ENCODE results near the gene EXOSC7. TPM values are rescaled to one million over a fixed set of nuclear protein-coding genes. Genes with fewer than 3 reads are reported as not detected.

Gene EXOSC7
- total and polyA plus RNA-seq, 5 donors, result 22.7 to 37.5 (median 29.6) TPM

DNA sequence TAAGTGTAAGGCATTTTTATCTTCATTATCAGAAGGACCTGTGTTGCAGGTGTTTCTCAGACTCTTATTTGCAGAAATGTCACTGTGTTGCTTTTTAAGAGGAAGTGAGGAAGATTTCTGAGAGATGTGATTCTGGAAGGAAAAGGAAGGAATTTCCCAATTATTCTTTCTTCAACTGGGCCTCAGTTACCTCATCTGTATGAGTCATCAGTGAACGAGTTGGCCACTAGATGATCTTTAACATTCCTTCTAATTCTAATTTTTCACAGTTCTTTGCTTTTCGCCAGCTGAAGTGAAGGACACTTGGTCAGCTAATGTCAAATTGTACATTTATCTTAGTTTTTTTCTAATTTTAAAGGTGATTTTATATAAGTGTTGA is 79.0 kb downstream of the EXOSC7 start:
- Histone ChIP-seq H3K9me3 (ENCODE audit: control insufficient read depth, low read length) (no peaks in the 10 kb centered on the region), H3K4me3 (ENCODE audit: low read length) (no peak overlapping the region), H3K4me1 (ENCODE audit: control insufficient read depth, insufficient read depth, low read length) (peaks cover 3% of the 10 kb centered on the region), H3K27me3 (ENCODE audit: control insufficient read depth, insufficient read depth) (no peaks in the 10 kb centered on the region), H3K27ac (ENCODE audit: low read length) (no peak overlapping the region)
- no peak for ATAC-seq
- no peak for DNase-seq
- intact Hi-C loops (cut with DNase I), result no loop called here
- 50% methylated on average over 2 of the region's 2 CpGs for WGBS

GRCh38 chr3:45055411-45056143 is 79.5 kb downstream of the EXOSC7 start:
- Histone ChIP-seq H3K9me3 (ENCODE audit: control insufficient read depth, low read length) (no peaks in the 10 kb centered on the region), H3K27me3 (ENCODE audit: control insufficient read depth, insufficient read depth) (no peaks in the 10 kb centered on the region), H3K4me1 (ENCODE audit: control insufficient read depth, insufficient read depth, low read length) (peaks cover 3% of the 10 kb centered on the region), H3K4me3 (ENCODE audit: low read length) (no peak overlapping the region), H3K27ac (ENCODE audit: low read length) (no peak overlapping the region)
- intact Hi-C loops (cut with DNase I), result no loop called here
- peak in 1 of 2 donors; percentile 41 for ATAC-seq
- no peak for DNase-seq
- 72% methylated on average over 7 of the region's 7 CpGs for WGBS

- Histone ChIP-seq H3K27me3 (ENCODE audit: control insufficient read depth, insufficient read depth) (no peaks in the 10 kb centered on the region), H3K27ac (ENCODE audit: low read length) (peak overlapping the region; percentile 82), H3K9me3 (ENCODE audit: control insufficient read depth, low read length) (no peaks in the 10 kb centered on the region), H3K4me3 (ENCODE audit: low read length) (no peak overlapping the region), H3K4me1 (ENCODE audit: control insufficient read depth, insufficient read depth, low read length) (peaks cover 3% of the 10 kb centered on the region)
- DNase-seq, result no peak
- WGBS, result 62% methylated on average over 5 of the region's 5 CpGs
- peak; percentile 75 to 91 for ATAC-seq
- intact Hi-C loops (cut with DNase I), result no loop called here
Measured at GRCh38 chr3:45056608-45057301, 80.7 kb downstream of the EXOSC7 start.

DNA sequence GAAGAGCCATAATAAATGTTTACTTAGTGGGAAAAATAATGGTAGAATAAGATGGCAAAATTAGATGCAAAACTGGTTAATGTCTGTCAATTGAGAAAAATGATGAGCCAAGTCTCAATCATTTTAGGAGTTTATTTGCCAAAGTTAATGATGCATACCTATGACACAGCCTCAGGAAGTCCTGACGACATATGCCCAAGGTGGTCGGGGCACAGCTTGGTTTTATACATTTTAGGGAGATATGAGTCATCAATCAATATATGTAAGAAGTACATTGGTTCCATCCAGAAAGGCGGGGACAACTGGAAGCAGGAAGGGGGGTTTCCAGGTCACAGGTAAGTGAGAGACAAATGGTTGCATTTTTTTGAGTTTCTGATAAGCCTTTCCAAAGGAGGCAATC is 81.5 kb downstream of the EXOSC7 start:
- Histone ChIP-seq H3K9me3 (ENCODE audit: control insufficient read depth, low read length) (no peaks in the 10 kb centered on the region), H3K27me3 (ENCODE audit: control insufficient read depth, insufficient read depth) (no peaks in the 10 kb centered on the region), H3K27ac (ENCODE audit: low read length) (no peak overlapping the region), H3K4me3 (ENCODE audit: low read length) (no peak overlapping the region), H3K4me1 (ENCODE audit: control insufficient read depth, insufficient read depth, low read length) (peaks cover 3% of the 10 kb centered on the region)
- WGBS, result 90% methylated on average over 3 of the region's 3 CpGs
- ATAC-seq (no peak), DNase-seq (no peak)
- intact Hi-C loops (cut with DNase I), result no loop called here

DNA sequence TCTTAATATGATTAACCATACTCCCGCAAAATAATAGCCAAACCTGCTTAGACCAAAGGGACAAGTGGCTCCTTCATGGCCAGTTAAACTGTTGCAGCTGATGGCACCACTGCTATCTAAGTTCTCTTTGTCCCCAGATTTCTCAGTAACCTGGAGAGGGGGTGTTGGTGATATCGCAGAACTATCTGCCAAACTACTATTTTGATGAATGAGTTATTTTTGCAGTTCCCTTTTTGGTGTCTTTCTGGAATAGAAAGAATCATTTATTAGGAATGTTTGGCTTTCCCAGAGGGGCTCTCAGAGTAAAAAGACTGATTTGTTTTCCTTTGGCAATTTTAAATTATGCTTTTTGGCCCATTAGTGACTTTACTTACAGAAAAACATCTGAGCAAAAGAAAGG is 83.1 kb downstream of the EXOSC7 start:
- DNase-seq (no peak), ATAC-seq (no peak)
- WGBS, result 72% methylated on average over 2 of the region's 2 CpGs
- peaks cover 3% of the 10 kb centered on the region for H3K4me1 ChIP-seq (ENCODE audit: control insufficient read depth, insufficient read depth, low read length)
- no peaks in the 10 kb centered on the region for H3K9me3 ChIP-seq (ENCODE audit: control insufficient read depth, low read length)
- no peak overlapping the region for H3K27ac ChIP-seq (ENCODE audit: low read length)
- no peaks in the 10 kb centered on the region for H3K27me3 ChIP-seq (ENCODE audit: control insufficient read depth, insufficient read depth)
- intact Hi-C loops (cut with DNase I), result no loop called here
- no peak overlapping the region for H3K4me3 ChIP-seq (ENCODE audit: low read length)

GRCh38 chr3:45060165-45060892 is 84.3 kb downstream of the EXOSC7 start:
- 64% methylated on average over 4 of the region's 4 CpGs for WGBS
- Histone ChIP-seq H3K27ac (ENCODE audit: low read length) (no peak overlapping the region), H3K27me3 (ENCODE audit: control insufficient read depth, insufficient read depth) (no peaks in the 10 kb centered on the region), H3K4me3 (ENCODE audit: low read length) (no peak overlapping the region), H3K9me3 (ENCODE audit: control insufficient read depth, low read length) (no peaks in the 10 kb centered on the region), H3K4me1 (ENCODE audit: control insufficient read depth, insufficient read depth, low read length) (peaks cover 6% of the 10 kb centered on the region)
- DNase-seq (no peak), ATAC-seq (no peak)
- intact Hi-C loops (cut with DNase I), result no loop called here

Other genes starting within 250 kb of the EXOSC7 start
- gene ZNF501, start 246.6 kb upstream of the EXOSC7 start, total RNA-seq, result 1 to 10 TPM; 4.1 to 6.3 (median 5.7) TPM
- gene ZNF501, start 246.6 kb upstream of the EXOSC7 start, polyA plus RNA-seq, result 1.9 TPM
- gene KIAA1143, start 214.6 kb upstream of the EXOSC7 start, total RNA-seq, result 10 to 100 TPM; 26.9 to 31.6 (median 28.8) TPM
- 17.2 TPM for gene KIAA1143, start 214.6 kb upstream of the EXOSC7 start, polyA plus RNA-seq
- gene KIF15, start 214.4 kb upstream of the EXOSC7 start, total RNA-seq, result 1 to 10 TPM in 2 of 4 donors, under 1 TPM in 2; 0.25 to 1.3 (median 0.71) TPM
- 0.29 TPM for gene KIF15, start 214.4 kb upstream of the EXOSC7 start, polyA plus RNA-seq
- gene TMEM42, start 114.3 kb upstream of the EXOSC7 start, total RNA-seq, result 10 to 100 TPM in 3 of 4 donors, 1 to 10 TPM in 1; 8.4 to 12.7 (median 10.9) TPM
- 13.6 TPM for gene TMEM42, start 114.3 kb upstream of the EXOSC7 start, polyA plus RNA-seq
- not detected for gene TGM4, start 101.6 kb upstream of the EXOSC7 start, total RNA-seq
- gene TGM4, start 101.6 kb upstream of the EXOSC7 start, polyA plus RNA-seq, result not detected
- gene ZDHHC3, start 70 bp upstream of the EXOSC7 start, total RNA-seq, result 10 to 100 TPM; 39.0 to 57.6 (median 40.8) TPM
- 23.9 TPM for gene ZDHHC3, start 70 bp upstream of the EXOSC7 start, polyA plus RNA-seq
- 100 to 1,000 TPM; 133 to 170 (median 160) TPM for gene CLEC3B, start 50.1 kb downstream of the EXOSC7 start, total RNA-seq
- gene CLEC3B, start 50.1 kb downstream of the EXOSC7 start, polyA plus RNA-seq, result 451 TPM
- under 1 TPM; 0.31 to 0.72 (median 0.46) TPM for gene CDCP1, start 170.1 kb downstream of the EXOSC7 start, total RNA-seq
- 0.09 TPM for gene CDCP1, start 170.1 kb downstream of the EXOSC7 start, polyA plus RNA-seq

Data from right cardiac atrium (tissue), 5 donors.